Heart left ventricle (tissue), 16 donors: ENCODE data around the gene GYS1. TPM values are rescaled to one million over a fixed set of nuclear protein-coding genes. Genes with fewer than 3 reads are reported as not detected.

Experiments used
- ATAC-seq, 4 donors: fragments of 200-7000 bp; cut with Tn5 transposase; one replicate each; pipeline ENCODE4 v1.9.1; 2020 to 2022; ENCODE audit warnings: moderate library complexity in 4 of 4, mild to moderate bottlenecking in 3 of 4, moderate number of reproducible peaks in 1 of 4
- DNase-seq, 5 donors: peaks; one replicate each; pipeline ENCODE4 v3.0.0-alpha.2; 2020
- H3K27ac ChIP-seq, 12 donors: fragments of 200-600 bp; sonication (generic) in 4 of 12; one replicate each; pipeline versions ENCODE4 v1.5.0 to v1.8.0; 2016 to 2022; ENCODE audit warnings: mild to moderate bottlenecking in 2 of 12
- H3K27me3 ChIP-seq, 9 donors: fragments of 200-600 bp; sonication (generic) in 2 of 9; one replicate each; pipeline versions ENCODE4 v1.5.1 to v1.8.0; 2016 to 2022; ENCODE audit warnings: mild to moderate bottlenecking in 3 of 9
- H3K36me3 ChIP-seq, 9 donors: fragments of 200-600 bp; sonication (generic) in 2 of 9; one replicate each; pipeline versions ENCODE4 v1.5.0 to v1.8.0; 2018 to 2022; ENCODE audit warnings: mild to moderate bottlenecking in 2 of 9
- H3K4me1 ChIP-seq, 12 donors: fragments of 200-600 bp; sonication (generic) in 4 of 12; one replicate each; pipeline versions ENCODE4 v1.5.0 to v1.8.0; 2016 to 2022; ENCODE audit warnings: mild to moderate bottlenecking in 3 of 12
- H3K4me3 ChIP-seq, 12 donors: fragments of 200-600 bp; sonication (generic) in 4 of 12; one replicate each; pipeline versions ENCODE4 v1.5.0 to v1.8.0; 2017 to 2022; ENCODE audit warnings: mild to moderate bottlenecking in 9 of 12, moderate library complexity in 4 of 12
- H3K9me3 ChIP-seq, 12 donors: fragments of 200-600 bp; sonication (generic) in 4 of 12; one replicate each; pipeline versions ENCODE4 v1.5.0 to v1.8.0; 2016 to 2022; ENCODE audit warnings: mild to moderate bottlenecking in 1 of 12
- CTCF ChIP-seq, 12 donors: fragments of 200-600 bp; sonication (generic) in 4 of 12; IDR thresholded peaks; one replicate each; pipeline versions ENCODE4 v1.5.0 to v1.8.0; 2018 to 2022; ENCODE audit warnings: antibody characterized with exemption in 12 of 12, mild to moderate bottlenecking in 5 of 12
- POLR2A ChIP-seq, 2 donors: fragments of 450-650 bp; IDR thresholded peaks; one replicate each; pipeline ENCODE4 v1.6.1; 2017; ENCODE audit warnings: antibody characterized with exemption in 2 of 2, mild to moderate bottlenecking in 2 of 2, moderate library complexity in 2 of 2
- WGBS, 4 donors: extraction: QIAGEN DNeasy Blood & Tissue Kit in 2 of 4; methylation state at CpG; one replicate each; pipeline versions ENCODE4 v1.1.5 to v1.1.7; 2013 to 2018; 5-methylcytosine and 5-hydroxymethylcytosine counted together
- intact Hi-C, 10 donors: fragments of 100-400 bp; cut with DNase I; formaldehyde crosslinking; loops; one replicate each; pipeline versions ENCODE4 v1.11.1 to v1.14.2; 2022
- polyA plus RNA-seq, 2 donors: library from polyadenylated mRNA; stranded (reverse); fragments of 200-250 nt; gene quantifications; one replicate each; pipeline ENCODE4 v1.2.3, GENCODE V29; 2013
- total RNA-seq, 9 donors: library from RNA; depleted of rRNA in 2 of 9; stranded (reverse); fragments of >200 nt in 2 of 9; fragmentation: NEBNext Ultra II Directional in 3 of 9; extraction: Animal tissue kit (Norgen Biotek cat#: 25700) in 3 of 9; gene quantifications; one replicate each; pipeline versions ENCODE4 v1.1.0 to v1.2.4, GENCODE V29; 2016 to 2023
- donor health status: ischemic (EF 13 %, LVEDD 7.1; RV severe dilation, severe dysfunction).
- donor health status: healthy with polysubstance abuse.
- donor health status: DM: no; HTN: yes; CAD: no.
- donor health status: DM: no; HTN: no; CAD: no.
- donor health status: ischemic (EF 25% LVEDD 6.9; RV normal size, moderate dysfunction).
- donor health status: ischemic (EF 25% LVEDD 5.7; RV mildly dilated, moderate dysfunction).
- donor health status: healthy.
- donor health status: DM: yes; HTN: yes; CAD: no.
- donor health status: ischemic (EF 35%, LVEDD 5.7; RV mildly dilated, moderate dysfunction).
- donor health status: nonischemic (EF 11% LVEDD 7.7; RV severe dilation, severe dysfunction).
- donor health status: DM: yes; HTN: yes; CAD: no.
- donor health status: PGD.
- donor health status: ischemic (EF 29% LVEDD 5.4; RV normal size, mild dysfunction).
- donor health status: nonischemic (EF 23%, LVEDD 6.1; RV moderate dilation, normal function).

Gene GYS1
- total and polyA plus RNA-seq, 11 donors = 114 to 264 (median 170) TPM

GRCh38 chr19:49009828-49010227, 16.7 kb upstream of the GYS1 start:
- Histone ChIP-seq H3K4me3 (no peak overlapping the region), H3K36me3 (peaks cover 0 to 88% (median 72%) of the 10 kb centered on the region in 9 donors), H3K27ac (no peak overlapping the region), H3K9me3 (no peaks in the 10 kb centered on the region), H3K27me3 (no peaks in the 10 kb centered on the region), H3K4me1 (no peaks in the 10 kb centered on the region)
- intact Hi-C loops = no loop called here
- WGBS, 4 donors = 93 to 97% (median 95%) methylated on average over 13 to 18 of the region's 18 CpGs
- DNase-seq (no peak), ATAC-seq (no peak)
- TF ChIP-seq CTCF (IDR thresholded peaks at IDR 0.05) = no peak

GRCh38 chr19:49006905-49007304, 13.8 kb upstream of the GYS1 start:
- DNase-seq (no peak), ATAC-seq (no peak)
- Histone ChIP-seq H3K4me1 (no peaks in the 10 kb centered on the region), H3K27ac (no peak overlapping the region), H3K9me3 (no peaks in the 10 kb centered on the region), H3K4me3 (no peak overlapping the region), H3K36me3 (peaks cover 0 to 93% (median 77%) of the 10 kb centered on the region in 9 donors), H3K27me3 (no peaks in the 10 kb centered on the region)
- TF ChIP-seq CTCF (IDR thresholded peaks at IDR 0.05) (no peak), POLR2A (IDR thresholded peaks at IDR 0.05) (no peak)
- WGBS, 4 donors = 95 to 98% (median 97%) methylated on average over 20 to 22 of the region's 22 CpGs
- intact Hi-C loops = no loop called here

GRCh38 chr19:49004964-49005614, 12.0 kb upstream of the GYS1 start:
- no peaks in the 10 kb centered on the region for H3K9me3 ChIP-seq
- no peaks in the 10 kb centered on the region for H3K27me3 ChIP-seq
- 95 to 99% (median 96%) methylated on average over 7 of the region's 7 CpGs for WGBS, 4 donors
- peaks cover 0 to 81% (median 63%) of the 10 kb centered on the region in 9 donors for H3K36me3 ChIP-seq
- TF ChIP-seq CTCF (IDR thresholded peaks at IDR 0.05) (no peak), POLR2A (IDR thresholded peaks at IDR 0.05) (no peak)
- H3K4me1 ChIP-seq = no peaks in the 10 kb centered on the region
- DNase-seq (peak in 1 of 5 donors; percentile 1), ATAC-seq (no peak)
- H3K27ac ChIP-seq = no peak overlapping the region
- intact Hi-C loops = no loop called here
- H3K4me3 ChIP-seq = no peak overlapping the region

- Histone ChIP-seq H3K4me3 (no peak overlapping the region), H3K36me3 (peaks cover 0 to 73% (median 54%) of the 10 kb centered on the region in 9 donors), H3K4me1 (peaks cover 0 to 3% (median 0%) of the 10 kb centered on the region in 12 donors), H3K9me3 (no peaks in the 10 kb centered on the region), H3K27me3 (no peaks in the 10 kb centered on the region), H3K27ac (no peak overlapping the region)
- peak in 1 of 5 donors; percentile 8 for DNase-seq
- no peak for ATAC-seq
- 94 to 100% (median 98%) methylated on average over 15 of the region's 15 CpGs for WGBS, 4 donors
- no peak for TF ChIP-seq POLR2A (IDR thresholded peaks at IDR 0.05)
- TF ChIP-seq CTCF (IDR thresholded peaks at IDR 0.05) = no peak
- intact Hi-C loops = no loop called here
Measured at GRCh38 chr19:49004133-49004532, 11.0 kb upstream of the GYS1 start.
